Upper lobe of left lung (tissue), 4 donors: Measurements from ENCODE around the gene ZNF423.

Experiments
- EP300 ChIP-seq, 4 donors: sonication (generic); formaldehyde crosslinking; IDR thresholded peaks; one replicate each; pipeline ENCODE4 v1.5.1; 2017; ENCODE audit warnings: antibody characterized with exemption in 4 of 4, control low read depth in 2 of 4
- POLR2A ChIP-seq, 4 donors: fragments of 450-650 bp; IDR thresholded peaks; one replicate each; pipeline ENCODE4 v1.5.1; 2016 to 2017; ENCODE audit warnings: antibody characterized with exemption in 4 of 4, mild to moderate bottlenecking in 2 of 4
- POLR2AphosphoS5 ChIP-seq, 2 donors: sonication (generic); formaldehyde crosslinking; IDR thresholded peaks; one replicate each; pipeline ENCODE4 v1.5.1; 2017; ENCODE audit warnings: antibody characterized with exemption in 2 of 2
- TF ChIP-seq, protein P1 (sequence below), 6 experiments: fragments of 450-650 bp in 4 of 6; fragments of 200-600 bp in 2 of 6; sonication (generic) in 2 of 6; IDR thresholded peaks; one replicate each; pipeline ENCODE4 v1.5.1; 2016 to 2019; ENCODE audit warnings: antibody characterized with exemption in 6 of 6

DNA sequence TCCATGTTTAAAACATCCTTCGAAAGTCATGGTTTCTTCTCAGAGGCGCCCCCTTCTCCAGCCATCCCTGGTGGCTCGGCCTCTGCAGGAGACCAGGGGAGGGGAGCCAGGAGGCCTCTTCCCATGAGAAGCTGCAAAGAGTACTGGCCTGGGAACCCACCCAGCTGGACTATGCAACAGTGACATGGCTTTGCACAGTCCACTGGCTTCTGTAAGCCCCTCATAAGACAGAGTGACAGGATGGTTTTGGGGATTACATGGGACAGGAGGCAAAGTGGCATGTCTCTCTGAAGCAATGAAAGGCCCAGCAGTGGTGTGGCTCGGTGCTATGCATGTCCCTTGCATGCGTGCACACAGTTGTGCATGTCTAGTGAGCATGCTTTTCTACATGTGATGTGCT is 382.8 kb downstream of the ZNF423 start:
- TF ChIP-seq, protein P1, sequence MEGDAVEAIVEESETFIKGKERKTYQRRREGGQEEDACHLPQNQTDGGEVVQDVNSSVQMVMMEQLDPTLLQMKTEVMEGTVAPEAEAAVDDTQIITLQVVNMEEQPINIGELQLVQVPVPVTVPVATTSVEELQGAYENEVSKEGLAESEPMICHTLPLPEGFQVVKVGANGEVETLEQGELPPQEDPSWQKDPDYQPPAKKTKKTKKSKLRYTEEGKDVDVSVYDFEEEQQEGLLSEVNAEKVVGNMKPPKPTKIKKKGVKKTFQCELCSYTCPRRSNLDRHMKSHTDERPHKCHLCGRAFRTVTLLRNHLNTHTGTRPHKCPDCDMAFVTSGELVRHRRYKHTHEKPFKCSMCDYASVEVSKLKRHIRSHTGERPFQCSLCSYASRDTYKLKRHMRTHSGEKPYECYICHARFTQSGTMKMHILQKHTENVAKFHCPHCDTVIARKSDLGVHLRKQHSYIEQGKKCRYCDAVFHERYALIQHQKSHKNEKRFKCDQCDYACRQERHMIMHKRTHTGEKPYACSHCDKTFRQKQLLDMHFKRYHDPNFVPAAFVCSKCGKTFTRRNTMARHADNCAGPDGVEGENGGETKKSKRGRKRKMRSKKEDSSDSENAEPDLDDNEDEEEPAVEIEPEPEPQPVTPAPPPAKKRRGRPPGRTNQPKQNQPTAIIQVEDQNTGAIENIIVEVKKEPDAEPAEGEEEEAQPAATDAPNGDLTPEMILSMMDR (IDR thresholded peaks at IDR 0.05) = no peak
- TF ChIP-seq EP300 (IDR thresholded peaks at IDR 0.05) (no peak), POLR2AphosphoS5 (IDR thresholded peaks at IDR 0.05) (no peak), POLR2A (IDR thresholded peaks at IDR 0.05) (no peak)
